Stimulated activated CD4-positive, alpha-beta T cell treated with anti-CD3 and anti-CD28 coated beads, Interleukin-12 subunit alpha, Interleukin-12 subunit beta, amount 100 ng/mL, for 48 hours (primary cell): ENCODE results near the gene C2orf76.
"Not testable (repeated sequence)": the region's sequence is repeated elsewhere in the genome, so short reads cannot be mapped to it uniquely, and the experiment has no call there.

Experiments
- DNase-seq, 3 donors: peaks; one replicate each; pipeline ENCODE4 v3.0.0-alpha.2; 2020; ENCODE audit warnings: low read depth in 2 of 3, low spot score in 1 of 3

C2orf76 gene

DNA sequence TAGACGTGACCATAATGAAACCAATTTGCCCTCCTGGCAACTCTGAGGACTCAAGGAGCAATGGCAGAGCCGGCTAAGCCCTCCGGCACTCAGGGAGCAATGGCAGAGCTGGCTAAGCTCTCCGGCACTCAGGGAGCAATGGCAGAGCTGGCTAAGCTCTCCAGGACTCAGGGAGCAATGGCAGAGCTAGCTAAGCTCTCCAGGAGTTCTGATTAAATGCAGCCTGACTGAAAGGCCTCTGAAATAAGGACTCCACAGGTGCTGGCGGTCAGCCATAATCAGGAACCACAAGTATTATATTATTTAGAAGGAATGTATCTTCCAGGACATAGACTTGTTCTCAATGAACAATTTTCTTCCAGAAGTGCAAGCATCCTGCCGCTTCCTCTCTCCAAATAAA, 65.2 kb downstream of the C2orf76 start:
- DNase-seq = no peak

DNA sequence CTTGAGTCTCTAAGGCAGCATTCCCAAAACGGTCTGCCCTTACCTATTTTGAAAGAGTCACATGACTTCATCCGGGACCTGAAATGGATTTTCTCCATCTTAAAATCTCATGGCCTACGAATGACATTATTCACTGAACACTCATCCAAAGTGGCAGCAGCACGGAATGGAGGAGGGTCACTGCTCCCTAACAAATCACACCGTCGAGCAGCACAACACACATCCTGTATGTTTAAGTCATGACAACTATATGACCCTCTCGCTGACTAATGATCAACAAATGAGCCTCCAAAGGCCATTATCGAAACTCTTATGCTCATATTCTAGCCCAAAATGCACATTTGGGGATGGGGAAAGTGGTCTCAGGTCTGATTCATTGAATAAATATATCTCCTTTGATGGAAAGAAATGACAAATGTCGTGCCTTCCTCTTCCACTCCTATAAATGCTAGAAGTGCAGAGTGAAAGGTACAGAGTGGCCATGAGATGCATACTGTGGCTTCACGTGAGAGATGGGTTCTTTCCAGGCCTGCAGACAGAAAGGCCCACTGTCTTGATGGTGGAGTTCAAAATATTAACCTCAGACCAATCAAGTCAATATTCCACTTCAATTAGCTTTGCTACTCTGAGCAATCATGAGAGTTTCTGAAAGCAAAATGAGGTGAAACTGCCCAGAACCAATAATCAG, 70.8 kb downstream of the C2orf76 start:
- DNase-seq = no peak

GRCh38 chr2:119294671-119295070, 72.0 kb downstream of the C2orf76 start:
- no peak for DNase-seq

GRCh38 chr2:119293900-119294299, 72.7 kb downstream of the C2orf76 start:
- no peak for DNase-seq

- no peak for DNase-seq
Observed at GRCh38 chr2:119293254-119293653, 73.4 kb downstream of the C2orf76 start.

DNA sequence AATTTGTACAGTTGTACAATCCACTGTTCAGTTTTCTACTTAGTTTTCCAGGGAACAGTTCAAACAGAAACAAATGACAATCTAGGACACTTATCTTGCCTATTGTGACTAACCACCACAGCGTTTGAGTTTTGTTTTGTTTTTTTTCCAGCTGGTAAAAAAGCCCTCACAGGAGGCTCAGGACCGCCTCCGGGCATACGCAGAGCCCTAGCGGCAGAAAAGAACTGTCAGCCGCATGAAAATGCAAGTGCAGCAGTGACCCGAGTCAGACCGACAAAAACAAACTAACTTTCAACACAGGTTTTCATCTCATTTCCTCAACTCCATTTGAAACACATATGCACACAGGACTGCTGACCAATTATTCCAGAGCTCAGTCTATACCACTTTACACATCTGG, 74.4 kb downstream of the C2orf76 start:
- DNase-seq = no peak

DNA sequence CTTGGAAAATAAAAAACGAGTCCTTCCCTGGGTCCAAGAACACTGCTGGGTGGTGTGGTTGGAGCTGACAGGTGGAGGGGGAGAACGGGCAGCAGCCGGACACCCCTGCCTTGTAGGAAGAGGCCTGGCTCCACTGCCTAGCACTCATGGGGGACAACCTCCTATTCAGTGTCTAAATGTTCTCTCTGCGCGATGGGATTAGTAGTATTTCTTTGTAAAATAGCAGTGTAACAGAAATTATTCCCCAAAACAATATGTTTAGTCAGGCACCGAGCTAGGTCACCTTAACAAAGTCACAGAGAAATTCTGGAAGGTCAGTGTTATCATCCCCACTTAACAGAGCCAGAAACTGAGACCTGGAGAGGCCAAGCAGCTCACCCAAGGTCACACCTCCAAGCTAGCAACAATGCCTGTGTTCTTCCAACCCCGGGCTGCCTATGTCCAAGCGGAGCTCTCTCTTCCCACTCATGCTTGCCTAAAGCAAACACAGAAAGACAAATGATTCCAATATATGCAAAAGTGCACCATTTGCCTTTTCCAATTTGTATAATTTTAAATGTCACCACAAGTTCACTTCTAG, 75.0 kb downstream of the C2orf76 start:
- DNase-seq = no peak

- peak; percentile 37 to 68 (median 59) for DNase-seq
Observed at GRCh38 chr2:119290859-119291587, 75.6 kb downstream of the C2orf76 start.

DNA sequence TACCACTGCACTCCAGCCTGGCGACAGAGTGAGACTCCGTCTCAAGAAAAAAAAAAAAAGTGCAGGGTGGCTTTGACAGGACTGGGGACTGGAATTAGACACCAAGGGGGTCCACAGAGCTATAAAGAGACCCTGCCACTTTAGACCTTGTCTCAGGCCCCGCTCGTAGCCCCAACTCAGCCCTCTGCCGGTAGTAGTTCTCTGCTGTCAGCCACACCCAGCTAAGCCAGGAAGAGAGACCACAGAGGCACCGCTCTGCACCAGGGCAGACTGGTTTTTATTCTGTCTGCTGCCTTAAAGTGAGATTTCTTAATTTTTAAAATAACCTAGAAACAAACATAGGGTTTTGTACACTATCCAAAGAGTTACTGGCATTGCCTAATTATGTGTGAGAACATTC, 77.0 kb downstream of the C2orf76 start:
- no peak for DNase-seq

DNA sequence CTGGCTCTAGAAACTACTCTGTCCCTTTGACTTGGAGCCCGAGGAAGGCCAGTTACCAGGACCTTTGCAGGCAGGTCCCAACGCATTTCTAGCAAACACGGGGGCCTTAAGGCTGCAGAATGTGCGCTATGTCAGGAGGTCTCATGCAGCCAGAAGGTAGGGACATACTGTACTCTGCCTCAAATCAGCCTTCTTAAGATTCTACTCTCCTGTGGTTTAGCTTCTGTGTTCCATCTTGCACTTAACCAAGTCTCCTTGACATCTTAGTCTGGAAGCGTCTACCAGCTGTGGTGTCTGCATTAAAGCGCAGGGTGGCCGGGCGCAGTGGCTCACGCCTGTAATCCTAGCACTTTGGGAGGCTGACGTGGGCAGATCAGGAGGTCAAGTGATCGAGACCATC, 77.5 kb downstream of the C2orf76 start:
- no peak for DNase-seq

- DNase-seq = no peak
Observed at GRCh38 chr2:119288576-119288975, 78.1 kb downstream of the C2orf76 start.

- DNase-seq = no peak
Observed at GRCh38 chr2:119286661-119287060, 80.0 kb downstream of the C2orf76 start.

- no peak for DNase-seq
Observed at GRCh38 chr2:119283873-119284331, 82.7 kb downstream of the C2orf76 start.

DNA sequence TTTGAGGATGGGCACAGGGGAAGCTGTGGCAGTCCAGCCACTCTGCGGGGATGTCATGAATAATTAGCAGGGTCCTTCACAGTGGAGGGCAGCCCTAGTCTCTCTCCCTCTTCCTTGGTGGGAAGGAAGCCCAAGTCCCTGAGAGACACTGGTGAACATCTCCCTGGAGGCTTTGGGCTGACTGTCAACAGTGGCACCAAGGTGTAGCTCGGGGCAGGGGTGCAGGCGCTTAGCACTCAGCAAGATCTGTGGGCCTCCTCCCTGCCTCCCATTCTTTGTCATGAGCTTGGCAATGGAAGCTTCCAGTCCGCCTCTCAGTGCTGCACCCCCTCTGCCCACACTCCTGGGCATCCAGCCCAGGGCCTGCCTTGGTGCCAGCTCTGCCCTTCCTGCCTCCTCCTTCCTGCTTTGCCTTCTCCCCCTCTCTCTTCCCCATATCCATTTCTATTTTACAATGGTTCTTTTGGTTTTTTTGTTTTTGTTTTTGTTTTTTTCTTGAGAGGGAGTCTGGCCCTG, 83.6 kb downstream of the C2orf76 start:
- no peak for DNase-seq

DNA sequence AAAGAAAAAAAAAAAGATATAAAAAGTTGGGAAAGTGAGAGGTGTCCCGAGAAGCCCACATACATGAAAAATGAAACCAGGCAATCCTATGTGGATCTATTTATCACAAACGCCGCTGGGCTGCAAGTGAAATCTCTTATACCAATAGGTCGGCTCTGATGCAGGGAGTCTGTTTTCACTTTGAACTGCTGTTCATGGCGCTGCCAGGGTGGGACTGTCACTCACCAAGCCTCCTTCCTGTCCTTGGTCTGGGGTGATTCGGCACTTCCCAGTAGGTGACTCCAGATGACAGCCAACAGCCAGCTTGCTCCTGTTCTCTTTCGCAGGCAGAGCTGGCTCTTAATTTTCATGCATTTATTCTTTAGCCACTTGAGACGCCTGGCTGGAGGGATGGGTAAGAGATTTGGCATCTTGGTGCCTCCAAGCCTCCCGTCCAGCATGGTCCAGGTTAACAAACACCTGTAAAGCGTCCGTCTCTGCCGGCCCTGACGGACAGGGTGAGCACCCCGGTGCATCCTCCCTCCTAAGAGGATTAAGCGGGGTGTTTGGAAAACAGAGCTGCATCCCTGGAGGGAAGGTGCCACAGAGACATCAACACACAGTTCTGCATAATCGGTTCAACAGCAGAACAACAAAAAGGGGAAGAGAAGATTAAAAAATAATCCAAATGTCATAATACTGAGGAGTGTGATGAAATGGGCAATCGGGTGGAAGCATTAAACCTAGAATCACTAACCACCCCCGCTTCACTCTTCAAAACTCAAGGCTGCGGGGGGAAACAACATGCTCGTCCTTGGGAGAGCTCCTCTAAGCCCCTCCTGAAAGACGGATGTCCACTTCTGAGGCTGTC, 84.3 kb downstream of the C2orf76 start:
- no peak for DNase-seq

GRCh38 chr2:119280680-119281079, 86.0 kb downstream of the C2orf76 start:
- DNase-seq = no peak

GRCh38 chr2:119279666-119280065, 87.0 kb downstream of the C2orf76 start:
- DNase-seq = no peak

GRCh38 chr2:119278946-119279345, 87.7 kb downstream of the C2orf76 start:
- DNase-seq = no peak

DNA sequence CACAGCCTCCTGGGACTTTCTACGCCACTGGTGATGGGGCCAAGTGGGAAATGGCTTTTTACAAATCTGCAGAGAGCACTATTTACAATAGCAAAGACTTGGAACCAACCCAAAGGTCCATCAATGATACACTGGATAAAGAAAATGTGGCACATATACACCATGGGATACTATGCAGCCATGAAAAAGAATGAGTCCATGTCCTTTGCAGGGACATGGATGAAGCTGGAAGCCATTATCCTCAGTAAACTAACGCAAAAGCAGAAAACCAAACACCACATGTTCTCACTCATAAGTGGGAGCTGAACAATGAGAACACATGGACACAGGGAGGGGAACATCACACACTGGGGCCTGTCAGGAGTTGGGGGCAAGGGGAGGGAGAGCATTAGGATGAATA, 88.2 kb downstream of the C2orf76 start:
- DNase-seq = not testable (repeated sequence)

DNA sequence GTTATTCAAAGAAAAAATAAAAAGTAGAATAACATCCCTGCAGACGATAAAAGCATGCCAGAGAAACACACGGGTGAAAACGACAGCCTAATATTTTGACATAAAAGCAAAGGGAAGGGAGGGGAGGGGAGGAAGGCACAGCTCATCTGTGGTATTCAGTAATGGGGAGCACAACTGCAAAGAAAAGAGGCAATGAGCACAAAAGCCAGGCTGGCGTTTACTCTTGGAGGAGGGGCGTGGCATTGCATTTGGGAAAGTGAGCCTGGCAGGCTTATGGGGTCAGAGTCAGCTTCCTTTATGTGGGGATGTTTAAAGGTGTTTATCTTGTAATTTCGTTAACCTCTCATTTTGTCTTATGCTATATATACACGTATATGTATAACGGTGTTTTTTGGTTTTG, 89.8 kb downstream of the C2orf76 start:
- DNase-seq = no peak

GRCh38 chr2:119267604-119268003, 99.0 kb downstream of the C2orf76 start:
- no peak for DNase-seq
